ENCODE measurements around the gene CRIM1.

The CRIM1 gene

DNA sequence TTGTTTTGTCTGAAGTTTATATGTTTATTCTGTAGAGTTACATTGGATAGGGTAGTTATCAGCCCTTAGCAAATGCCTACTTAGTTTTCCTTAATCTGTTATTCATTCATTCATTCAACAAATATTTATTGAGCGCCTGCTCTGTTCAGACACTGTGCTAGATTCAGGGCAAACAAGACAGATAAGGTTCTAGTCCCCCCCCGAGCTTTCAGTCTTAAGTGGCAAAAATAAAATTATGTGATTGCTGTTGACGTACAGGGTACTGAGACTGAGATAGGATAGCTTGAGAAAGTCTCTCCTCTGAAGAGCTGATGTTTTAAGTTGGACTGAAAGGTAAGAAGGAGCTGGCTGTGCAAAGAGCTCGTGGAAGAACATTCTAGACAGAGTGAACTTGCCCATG is 58.7 kb downstream of the CRIM1 start:
- H3K27ac ChIP-seq: no peak overlapping the region

DNA sequence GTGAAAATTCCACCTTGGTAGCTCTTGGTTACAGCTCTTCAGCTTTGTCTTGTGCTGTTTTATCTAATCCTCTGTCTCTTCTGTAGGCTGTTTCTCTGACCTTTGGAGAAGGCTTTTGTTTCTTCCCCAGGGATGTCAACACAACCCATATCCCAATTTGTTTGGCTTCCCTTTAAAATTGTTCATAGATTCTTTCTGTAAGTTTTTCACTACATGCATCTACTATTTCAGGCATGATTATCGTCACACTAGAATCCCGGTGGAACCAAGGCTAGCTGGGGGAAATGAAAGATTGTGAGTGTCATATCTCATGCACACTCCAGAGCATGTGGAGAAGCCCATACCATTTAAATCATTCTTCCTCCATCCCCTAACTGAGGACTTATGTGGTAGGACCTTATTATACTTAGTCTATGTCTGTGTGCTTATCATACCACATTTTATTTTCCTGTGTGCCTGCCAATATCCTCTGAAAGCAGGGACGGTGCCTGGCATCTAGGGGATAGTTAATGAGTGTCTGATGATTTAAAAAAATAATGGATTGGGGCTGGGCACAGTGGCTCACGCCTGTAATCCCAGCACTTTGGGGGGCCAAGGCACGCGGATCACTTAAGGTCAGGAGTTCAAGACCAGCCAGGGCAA is 59.9 kb downstream of the CRIM1 start:
- TF ChIP-seq ZFX (IDR thresholded peaks at IDR 0.05; ENCODE audit: borderline replicate concordance): no peak
- TF ChIP-seq, protein P1, sequence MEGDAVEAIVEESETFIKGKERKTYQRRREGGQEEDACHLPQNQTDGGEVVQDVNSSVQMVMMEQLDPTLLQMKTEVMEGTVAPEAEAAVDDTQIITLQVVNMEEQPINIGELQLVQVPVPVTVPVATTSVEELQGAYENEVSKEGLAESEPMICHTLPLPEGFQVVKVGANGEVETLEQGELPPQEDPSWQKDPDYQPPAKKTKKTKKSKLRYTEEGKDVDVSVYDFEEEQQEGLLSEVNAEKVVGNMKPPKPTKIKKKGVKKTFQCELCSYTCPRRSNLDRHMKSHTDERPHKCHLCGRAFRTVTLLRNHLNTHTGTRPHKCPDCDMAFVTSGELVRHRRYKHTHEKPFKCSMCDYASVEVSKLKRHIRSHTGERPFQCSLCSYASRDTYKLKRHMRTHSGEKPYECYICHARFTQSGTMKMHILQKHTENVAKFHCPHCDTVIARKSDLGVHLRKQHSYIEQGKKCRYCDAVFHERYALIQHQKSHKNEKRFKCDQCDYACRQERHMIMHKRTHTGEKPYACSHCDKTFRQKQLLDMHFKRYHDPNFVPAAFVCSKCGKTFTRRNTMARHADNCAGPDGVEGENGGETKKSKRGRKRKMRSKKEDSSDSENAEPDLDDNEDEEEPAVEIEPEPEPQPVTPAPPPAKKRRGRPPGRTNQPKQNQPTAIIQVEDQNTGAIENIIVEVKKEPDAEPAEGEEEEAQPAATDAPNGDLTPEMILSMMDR (IDR thresholded peaks at IDR 0.05): no peak
- H3K27ac ChIP-seq: no peak overlapping the region

More for the DNA sequence above, 58.7 kb downstream of the CRIM1 start:
- TF ChIP-seq, protein P1 (IDR thresholded peaks at IDR 0.05): no peak
- TF ChIP-seq ZFX (IDR thresholded peaks at IDR 0.05; ENCODE audit: borderline replicate concordance): no peak

DNA sequence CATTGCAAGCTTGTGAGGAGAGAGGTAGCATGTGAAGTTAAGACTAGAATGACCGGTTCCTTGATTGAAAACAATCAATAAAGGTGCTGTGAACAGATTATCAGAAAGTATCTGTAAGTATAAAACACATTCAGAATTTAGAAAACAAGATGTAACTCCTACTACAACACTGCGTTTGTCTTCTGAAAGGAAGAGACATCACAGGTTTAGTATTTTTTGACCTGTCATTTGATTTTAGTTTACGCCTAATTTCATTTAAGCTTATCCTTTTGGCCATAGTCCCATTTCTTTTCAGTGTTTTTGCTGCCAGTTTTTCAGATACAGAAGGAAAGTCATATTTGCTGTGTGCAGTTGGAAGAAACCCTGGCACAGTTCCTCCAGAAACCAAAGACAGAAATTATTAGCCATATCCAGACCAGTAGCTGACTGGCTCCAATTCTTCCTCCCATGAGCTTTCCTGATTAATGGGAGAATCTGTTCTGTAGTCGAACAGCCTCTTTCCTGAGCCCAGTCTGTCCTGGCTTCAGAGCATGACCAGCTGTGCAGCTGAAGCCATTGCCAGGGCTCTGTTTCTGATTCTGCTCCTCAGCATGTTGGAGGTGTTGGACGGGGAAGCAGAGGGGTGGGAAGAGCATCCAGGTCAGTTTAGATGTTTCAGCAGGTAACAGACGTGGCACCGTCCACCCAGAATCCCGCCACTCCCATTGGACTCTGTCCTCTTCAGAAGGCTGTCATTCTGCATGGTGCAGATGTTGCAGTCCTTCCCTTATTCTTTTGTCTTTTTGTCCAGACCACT is 61.0 kb downstream of the CRIM1 start:
- TF ChIP-seq, protein P1 (IDR thresholded peaks at IDR 0.05): no peak
- TF ChIP-seq ZFX (IDR thresholded peaks at IDR 0.05; ENCODE audit: borderline replicate concordance): no peak
- H3K27ac ChIP-seq: no peak overlapping the region

DNA sequence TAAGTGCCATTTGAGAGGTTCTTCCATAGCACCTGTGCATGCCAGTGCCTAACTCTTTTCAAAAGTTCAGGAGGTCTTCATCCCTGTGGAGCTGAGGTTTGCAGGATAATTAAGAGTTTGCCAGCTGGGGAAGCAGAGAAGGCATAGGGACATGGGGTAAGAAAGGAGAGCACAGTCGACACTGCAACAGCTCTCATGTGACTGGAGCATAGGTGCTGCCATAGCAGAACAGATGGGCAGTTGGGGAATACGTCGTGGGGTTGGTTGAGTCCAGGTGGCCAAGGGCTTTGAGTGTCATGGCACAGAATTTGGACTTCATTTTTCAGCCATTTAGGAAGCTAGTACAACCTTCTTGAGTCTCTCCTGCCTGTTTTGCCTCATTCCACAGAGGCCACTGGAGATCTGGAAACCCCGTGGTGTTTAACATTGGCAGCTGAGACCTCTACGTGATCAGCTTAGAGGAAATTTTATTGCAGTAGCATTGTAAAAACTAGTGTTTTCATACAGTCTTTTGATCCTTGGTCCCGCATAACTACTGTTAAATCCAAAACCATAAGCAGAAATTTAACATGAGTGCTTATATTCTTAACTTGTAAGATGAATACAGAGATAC is 65.1 kb downstream of the CRIM1 start:
- TF ChIP-seq, protein P1 (IDR thresholded peaks at IDR 0.05): no peak
- TF ChIP-seq ZFX (IDR thresholded peaks at IDR 0.05; ENCODE audit: borderline replicate concordance): no peak
- no peak overlapping the region for H3K27ac ChIP-seq

DNA sequence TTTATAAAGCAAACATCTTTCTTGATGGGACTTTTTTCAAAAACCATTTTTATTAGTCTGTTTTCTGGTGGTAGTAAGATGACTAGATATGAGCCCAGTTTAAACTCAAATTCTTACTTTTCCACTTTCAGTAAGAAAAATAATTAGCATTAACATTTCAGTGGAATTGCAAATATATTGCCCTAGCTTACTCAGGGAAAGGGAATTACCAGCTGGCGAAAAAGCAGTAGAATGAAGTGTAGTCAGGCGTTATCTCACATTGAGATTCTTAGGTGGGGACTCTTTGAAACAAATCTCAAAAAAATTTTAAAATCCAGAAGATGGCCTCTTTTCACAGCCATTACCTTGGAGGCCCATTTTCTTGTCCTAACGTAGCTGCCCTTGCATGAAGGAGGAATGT is 65.8 kb downstream of the CRIM1 start:
- no peak overlapping the region for H3K27ac ChIP-seq
- TF ChIP-seq, protein P1 (IDR thresholded peaks at IDR 0.05): no peak
- no peak for TF ChIP-seq ZFX (IDR thresholded peaks at IDR 0.05; ENCODE audit: borderline replicate concordance)

DNA sequence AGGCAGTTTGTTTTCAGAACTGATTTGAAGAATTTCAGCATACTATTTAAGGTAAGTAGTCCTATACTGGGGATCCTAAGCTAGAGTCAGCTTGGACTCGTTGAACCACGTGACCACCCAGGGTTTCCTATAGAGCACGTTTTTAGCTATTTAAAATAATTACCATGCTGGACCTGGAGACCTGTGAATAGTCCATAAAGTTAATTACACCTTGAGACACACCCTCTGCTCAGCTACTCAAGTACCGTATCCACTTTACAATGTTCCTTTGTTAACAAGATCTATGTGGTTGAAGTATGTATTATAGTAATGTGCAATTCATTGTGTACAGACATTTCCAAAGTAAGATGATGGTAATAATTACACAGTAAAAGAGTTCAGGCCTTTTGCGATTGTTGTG is 67.6 kb downstream of the CRIM1 start:
- no peak overlapping the region for H3K27ac ChIP-seq
- TF ChIP-seq ZFX (IDR thresholded peaks at IDR 0.05; ENCODE audit: borderline replicate concordance): no peak
- TF ChIP-seq, protein P1 (IDR thresholded peaks at IDR 0.05): no peak

Measured in 22Rv1 (cell line).